Prostate gland (tissue), 2 donors: ENCODE data around the gene TGFBR3.

Experiments used
- CTCF ChIP-seq, 4 experiments: fragments of 200-600 bp in 2 of 4; fragments of 450-650 bp in 2 of 4; sonication (generic) in 2 of 4; IDR thresholded peaks; 1 replicate in 3 of 4; 2 replicates in 1 of 4; pipeline ENCODE4 v1.5.1; 2016 to 2019; ENCODE audit warnings: antibody characterized with exemption in 4 of 4, mild to moderate bottlenecking in 2 of 4, moderate library complexity in 2 of 4
- POLR2A ChIP-seq: fragments of 450-650 bp; IDR thresholded peaks from one replicate; pipeline ENCODE4 v1.6.1; 2016; ENCODE audit warnings: antibody characterized with exemption, mild to moderate bottlenecking

- no peak for TF ChIP-seq POLR2A
- TF ChIP-seq CTCF (IDR thresholded peaks at IDR 0.05) = no peak
Observed at GRCh38 chr1:91807921-91808620, 77.9 kb downstream of the TGFBR3 start.
